Measurements from ENCODE around the gene GNAL. TPM values are rescaled to one million over a fixed set of nuclear protein-coding genes. Genes with fewer than 3 reads are reported as not detected.
A peak's percentile ranks its signal among the peaks of the same experiment; 100 is the strongest.

The GNAL gene
- total and polyA plus RNA-seq, 11 donors = 0.76 to 5.9 (median 1.6) TPM

GRCh38 chr18:11923450-11923849, 234.4 kb downstream of the GNAL start:
- intact Hi-C loops (cut with DNase I) = no loop called here
- TF ChIP-seq, protein P1, sequence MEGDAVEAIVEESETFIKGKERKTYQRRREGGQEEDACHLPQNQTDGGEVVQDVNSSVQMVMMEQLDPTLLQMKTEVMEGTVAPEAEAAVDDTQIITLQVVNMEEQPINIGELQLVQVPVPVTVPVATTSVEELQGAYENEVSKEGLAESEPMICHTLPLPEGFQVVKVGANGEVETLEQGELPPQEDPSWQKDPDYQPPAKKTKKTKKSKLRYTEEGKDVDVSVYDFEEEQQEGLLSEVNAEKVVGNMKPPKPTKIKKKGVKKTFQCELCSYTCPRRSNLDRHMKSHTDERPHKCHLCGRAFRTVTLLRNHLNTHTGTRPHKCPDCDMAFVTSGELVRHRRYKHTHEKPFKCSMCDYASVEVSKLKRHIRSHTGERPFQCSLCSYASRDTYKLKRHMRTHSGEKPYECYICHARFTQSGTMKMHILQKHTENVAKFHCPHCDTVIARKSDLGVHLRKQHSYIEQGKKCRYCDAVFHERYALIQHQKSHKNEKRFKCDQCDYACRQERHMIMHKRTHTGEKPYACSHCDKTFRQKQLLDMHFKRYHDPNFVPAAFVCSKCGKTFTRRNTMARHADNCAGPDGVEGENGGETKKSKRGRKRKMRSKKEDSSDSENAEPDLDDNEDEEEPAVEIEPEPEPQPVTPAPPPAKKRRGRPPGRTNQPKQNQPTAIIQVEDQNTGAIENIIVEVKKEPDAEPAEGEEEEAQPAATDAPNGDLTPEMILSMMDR (IDR thresholded peaks at IDR 0.05) = no peak
- Histone ChIP-seq H3K27ac (no peak overlapping the region), H3K4me1 (peaks cover 0 to 8% (median 0%) of the 10 kb centered on the region in 12 donors), H3K36me3 (no peaks in the 10 kb centered on the region), H3K27me3 (no peaks in the 10 kb centered on the region), H3K4me3 (no peak overlapping the region), H3K9me3 (no peaks in the 10 kb centered on the region)
- no peak for ATAC-seq
- WGBS, 4 donors = 94 to 98% (median 97%) methylated on average over 3 of the region's 3 CpGs
- no peak for DNase-seq

DNA sequence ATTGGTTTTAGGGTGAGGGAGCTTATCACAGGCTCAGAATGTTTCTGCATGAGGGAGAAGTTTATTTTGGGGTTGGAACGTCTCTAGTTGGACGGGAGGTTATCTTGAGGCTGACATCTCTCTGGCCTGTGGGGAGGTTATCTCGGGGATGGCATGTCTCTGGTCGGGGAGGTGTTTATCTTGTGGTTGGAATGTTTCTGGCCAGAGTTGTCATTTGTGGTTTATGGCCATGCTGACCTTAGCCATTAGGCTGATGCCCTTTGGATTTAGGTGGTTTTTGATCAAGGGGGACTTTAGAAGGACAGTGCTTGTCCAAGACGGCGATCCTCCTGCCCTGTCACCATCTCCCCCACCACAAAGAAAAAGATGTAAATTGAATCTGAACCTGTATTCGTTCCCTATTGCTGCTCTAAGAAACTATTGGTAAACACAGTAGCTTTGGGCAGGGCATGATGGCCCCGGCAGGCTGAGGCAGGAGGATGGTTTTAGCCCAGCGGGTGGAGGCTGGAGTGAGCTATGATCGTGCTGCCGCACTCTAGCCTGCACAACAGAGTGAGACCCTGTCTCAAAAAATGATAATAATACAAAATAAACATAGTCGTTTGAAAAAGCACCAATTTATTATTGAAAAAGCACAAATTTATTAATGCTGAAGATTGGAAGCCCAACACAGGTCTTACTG, 236.9 kb downstream of the GNAL start:
- WGBS, 4 donors = 55 to 74% (median 62%) methylated on average over 12 of the region's 12 CpGs
- TF ChIP-seq, protein P1 (IDR thresholded peaks at IDR 0.05) = no peak
- TF ChIP-seq POLR2A (IDR thresholded peaks at IDR 0.05) = no peak
- no peak overlapping the region for H3K4me3 ChIP-seq
- no peak for DNase-seq
- no peak overlapping the region for H3K27ac ChIP-seq
- H3K36me3 ChIP-seq = no peaks in the 10 kb centered on the region
- H3K27me3 ChIP-seq = no peaks in the 10 kb centered on the region
- intact Hi-C loops (cut with DNase I) = no loop called here
- peaks cover 0 to 8% (median 0%) of the 10 kb centered on the region in 12 donors for H3K4me1 ChIP-seq
- peak in 1 of 4 donors; percentile 51 for ATAC-seq
- no peaks in the 10 kb centered on the region for H3K9me3 ChIP-seq

GRCh38 chr18:11927497-11927896, 238.4 kb downstream of the GNAL start:
- Histone ChIP-seq H3K36me3 (no peaks in the 10 kb centered on the region), H3K27me3 (no peaks in the 10 kb centered on the region), H3K4me1 (peaks cover 0 to 8% (median 0%) of the 10 kb centered on the region in 12 donors), H3K4me3 (no peak overlapping the region), H3K27ac (no peak overlapping the region), H3K9me3 (no peaks in the 10 kb centered on the region)
- ATAC-seq (no peak), DNase-seq (no peak)
- intact Hi-C loops (cut with DNase I) = no loop called here
- TF ChIP-seq, protein P1 (IDR thresholded peaks at IDR 0.05) = no peak
- no peak for TF ChIP-seq POLR2A (IDR thresholded peaks at IDR 0.05)
- 30 to 69% (median 48%) methylated on average over 1 of the region's 1 CpG for WGBS, 4 donors

DNA sequence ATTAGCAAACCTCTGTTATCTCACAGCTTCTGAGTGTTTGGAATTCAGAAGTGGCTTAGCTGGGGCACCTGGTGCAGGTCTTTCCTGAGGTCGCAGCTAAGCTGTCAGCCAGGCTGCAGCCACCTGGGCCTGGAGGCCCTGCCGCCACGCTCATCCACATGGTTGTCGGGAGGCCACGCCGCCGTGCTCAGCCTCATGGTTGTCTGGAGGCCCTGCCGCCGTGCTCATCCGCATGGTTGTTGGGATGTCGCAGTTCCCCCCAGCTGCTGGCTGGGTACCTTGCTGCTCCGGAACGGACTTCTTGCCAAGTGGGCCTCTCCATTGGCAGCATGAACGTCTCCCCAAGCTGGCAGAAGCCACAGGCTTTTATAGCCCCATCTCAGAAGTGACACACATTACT, 243.3 kb downstream of the GNAL start:
- no peaks in the 10 kb centered on the region for H3K36me3 ChIP-seq
- intact Hi-C loops (cut with DNase I) = no loop called here
- no peak for ATAC-seq
- H3K4me1 ChIP-seq = no peaks in the 10 kb centered on the region
- H3K9me3 ChIP-seq = no peaks in the 10 kb centered on the region
- no peak for DNase-seq
- H3K27ac ChIP-seq = no peak overlapping the region
- 88 to 93% (median 92%) methylated on average over 5 to 14 of the region's 14 CpGs for WGBS, 4 donors
- no peak overlapping the region for H3K4me3 ChIP-seq
- H3K27me3 ChIP-seq = no peaks in the 10 kb centered on the region
- TF ChIP-seq, protein P1 (IDR thresholded peaks at IDR 0.05) = no peak
- no peak for TF ChIP-seq POLR2A (IDR thresholded peaks at IDR 0.05)

Small RNA genes lying within 50 kb of the gene (microRNA-seq; reads per million reads assigned to microRNA genes)
- gene MIR7153 = 0 reads per million in 4 donors

Other genes with a start within 250 kb of the GNAL start
- gene SLC35G4, start 79.7 kb upstream of the GNAL start, total RNA-seq = not detected
- not detected for gene SLC35G4, start 79.7 kb upstream of the GNAL start, polyA plus RNA-seq
- gene CHMP1B, start 162.1 kb downstream of the GNAL start, total RNA-seq = 10 to 100 TPM; 29.6 to 41.2 (median 37.3) TPM
- 10 to 100 TPM; 19.8 to 37.4 TPM for gene CHMP1B, start 162.1 kb downstream of the GNAL start, polyA plus RNA-seq
- gene MPPE1, start 219.1 kb downstream of the GNAL start, total RNA-seq = 10 to 100 TPM; 17.8 to 45.5 (median 29.7) TPM
- gene MPPE1, start 219.1 kb downstream of the GNAL start, polyA plus RNA-seq = 10 to 100 TPM; 23.4 to 26.2 TPM

Data from heart left ventricle (tissue), 16 donors.